ENCODE data around the gene C17orf114.

C17orf114 gene

DNA sequence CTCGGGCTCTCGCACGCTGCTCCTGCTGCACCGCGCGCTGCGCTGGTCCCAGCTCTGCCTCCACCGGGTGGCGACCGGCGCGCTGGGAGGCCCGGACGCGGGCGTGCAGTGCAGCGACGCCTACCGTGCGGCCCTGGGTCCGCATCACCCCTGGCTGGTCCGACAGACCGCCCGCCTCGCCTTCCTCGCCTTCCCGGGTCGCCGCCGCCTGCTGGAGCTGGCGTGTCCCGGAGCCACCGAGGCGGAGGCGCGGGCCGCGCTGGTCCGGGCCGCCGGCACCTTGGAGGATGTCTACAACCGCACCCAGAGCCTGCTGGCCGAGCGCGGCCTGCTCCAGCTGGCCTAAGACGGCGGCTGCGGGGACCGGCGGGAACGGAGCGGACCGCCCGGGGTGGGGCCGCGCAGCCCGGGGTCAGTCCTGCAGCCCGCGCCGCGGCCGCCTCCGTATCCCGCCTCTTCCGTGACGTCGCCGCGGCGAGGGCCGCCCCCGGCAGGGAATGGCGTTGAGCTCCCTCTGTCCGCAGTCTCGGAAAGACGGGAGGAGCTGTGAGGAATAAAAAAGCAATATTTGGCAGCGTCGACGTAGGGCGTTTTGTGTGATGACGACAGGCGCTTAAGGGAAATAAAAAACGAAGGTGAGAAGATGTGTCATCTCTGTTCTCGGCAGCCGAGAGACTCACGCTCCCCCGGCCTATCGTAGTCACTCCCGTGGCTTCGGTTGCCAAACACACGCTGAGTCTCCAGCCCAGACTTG is 12.0 kb downstream of the C17orf114 start:
- Histone ChIP-seq H3K27ac (ENCODE audit: low read length) (peak overlapping the region; percentile 23), H3K36me3 (ENCODE audit: control insufficient read depth, insufficient read depth, low read length) (no peaks in the 10 kb centered on the region; the same call in 1 of the 2 replicates), H3K27me3 (ENCODE audit: control insufficient read depth, insufficient read depth, low read length) (no peaks in the 10 kb centered on the region), H3K9me3 (ENCODE audit: control insufficient read depth, insufficient read depth, low read depth, low read length) (no peaks in the 10 kb centered on the region), H3K4me3 (ENCODE audit: low read depth in 2 of 2, low read length in 2 of 2) (peak overlapping the region; percentile 59 to 67), H3K4me1 (ENCODE audit: control insufficient read depth, insufficient read depth, low read length) (peaks cover 6% of the 10 kb centered on the region)
- ChIA-PET POLR2A (interaction anchor here (0.5 to 0.7 kb wide), 6 partner anchors 27 to 331 kb away, joined by 3 to 6 read pairs (median 4); no protein-coding TSS in a partner anchor), CTCF (interaction anchor here (0.6 to 1.5 kb wide), 3 partner anchors 9 to 80 kb away, joined by 3 to 17 read pairs (median 4); partner anchors contain the start of gene ARRB2)
- TF ChIP-seq, protein P1, sequence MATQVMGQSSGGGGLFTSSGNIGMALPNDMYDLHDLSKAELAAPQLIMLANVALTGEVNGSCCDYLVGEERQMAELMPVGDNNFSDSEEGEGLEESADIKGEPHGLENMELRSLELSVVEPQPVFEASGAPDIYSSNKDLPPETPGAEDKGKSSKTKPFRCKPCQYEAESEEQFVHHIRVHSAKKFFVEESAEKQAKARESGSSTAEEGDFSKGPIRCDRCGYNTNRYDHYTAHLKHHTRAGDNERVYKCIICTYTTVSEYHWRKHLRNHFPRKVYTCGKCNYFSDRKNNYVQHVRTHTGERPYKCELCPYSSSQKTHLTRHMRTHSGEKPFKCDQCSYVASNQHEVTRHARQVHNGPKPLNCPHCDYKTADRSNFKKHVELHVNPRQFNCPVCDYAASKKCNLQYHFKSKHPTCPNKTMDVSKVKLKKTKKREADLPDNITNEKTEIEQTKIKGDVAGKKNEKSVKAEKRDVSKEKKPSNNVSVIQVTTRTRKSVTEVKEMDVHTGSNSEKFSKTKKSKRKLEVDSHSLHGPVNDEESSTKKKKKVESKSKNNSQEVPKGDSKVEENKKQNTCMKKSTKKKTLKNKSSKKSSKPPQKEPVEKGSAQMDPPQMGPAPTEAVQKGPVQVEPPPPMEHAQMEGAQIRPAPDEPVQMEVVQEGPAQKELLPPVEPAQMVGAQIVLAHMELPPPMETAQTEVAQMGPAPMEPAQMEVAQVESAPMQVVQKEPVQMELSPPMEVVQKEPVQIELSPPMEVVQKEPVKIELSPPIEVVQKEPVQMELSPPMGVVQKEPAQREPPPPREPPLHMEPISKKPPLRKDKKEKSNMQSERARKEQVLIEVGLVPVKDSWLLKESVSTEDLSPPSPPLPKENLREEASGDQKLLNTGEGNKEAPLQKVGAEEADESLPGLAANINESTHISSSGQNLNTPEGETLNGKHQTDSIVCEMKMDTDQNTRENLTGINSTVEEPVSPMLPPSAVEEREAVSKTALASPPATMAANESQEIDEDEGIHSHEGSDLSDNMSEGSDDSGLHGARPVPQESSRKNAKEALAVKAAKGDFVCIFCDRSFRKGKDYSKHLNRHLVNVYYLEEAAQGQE (IDR thresholded peaks at IDR 0.05; ENCODE audit: insufficient read depth in 1 of 2, low read depth in 2 of 2, low read length in 1 of 2) = no peak
- TF ChIP-seq TCF7L2 (IDR thresholded peaks at IDR 0.05; ENCODE audit: low read depth, low read length) (no peak), POLR2AphosphoS5 (IDR thresholded peaks at IDR 0.05; ENCODE audit: low read depth, low read length) (peak; percentile 47), SIN3A (IDR thresholded peaks at IDR 0.05; ENCODE audit: borderline replicate concordance, insufficient read depth, low read depth, low read length) (0 out of 2 replicates have a peak, but pooled peaks have one; percentile 53)
- TF ChIP-seq, protein P2, sequence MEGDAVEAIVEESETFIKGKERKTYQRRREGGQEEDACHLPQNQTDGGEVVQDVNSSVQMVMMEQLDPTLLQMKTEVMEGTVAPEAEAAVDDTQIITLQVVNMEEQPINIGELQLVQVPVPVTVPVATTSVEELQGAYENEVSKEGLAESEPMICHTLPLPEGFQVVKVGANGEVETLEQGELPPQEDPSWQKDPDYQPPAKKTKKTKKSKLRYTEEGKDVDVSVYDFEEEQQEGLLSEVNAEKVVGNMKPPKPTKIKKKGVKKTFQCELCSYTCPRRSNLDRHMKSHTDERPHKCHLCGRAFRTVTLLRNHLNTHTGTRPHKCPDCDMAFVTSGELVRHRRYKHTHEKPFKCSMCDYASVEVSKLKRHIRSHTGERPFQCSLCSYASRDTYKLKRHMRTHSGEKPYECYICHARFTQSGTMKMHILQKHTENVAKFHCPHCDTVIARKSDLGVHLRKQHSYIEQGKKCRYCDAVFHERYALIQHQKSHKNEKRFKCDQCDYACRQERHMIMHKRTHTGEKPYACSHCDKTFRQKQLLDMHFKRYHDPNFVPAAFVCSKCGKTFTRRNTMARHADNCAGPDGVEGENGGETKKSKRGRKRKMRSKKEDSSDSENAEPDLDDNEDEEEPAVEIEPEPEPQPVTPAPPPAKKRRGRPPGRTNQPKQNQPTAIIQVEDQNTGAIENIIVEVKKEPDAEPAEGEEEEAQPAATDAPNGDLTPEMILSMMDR (IDR thresholded peaks at IDR 0.05) = peak; percentile 91
- peak; percentile 78 for DNase-seq (ENCODE audit: low read depth, low spot score)
- intact Hi-C loops (cut with micrococcal nuclease; ENCODE audit: unreplicated experiment) = loop anchor here (5.0 kb wide), 1 partner anchor 92 kb away; no protein-coding TSS in a partner anchor
- BruUV-seq (replicated peaks) = no TSS peak
- peak; percentile 95 for ATAC-seq
- in situ Hi-C loops (cut with HindIII; ENCODE audit: low pct_unique_long_range_greater_than_20kb, low sequenced_read_pairs) = no loop called here

DNA sequence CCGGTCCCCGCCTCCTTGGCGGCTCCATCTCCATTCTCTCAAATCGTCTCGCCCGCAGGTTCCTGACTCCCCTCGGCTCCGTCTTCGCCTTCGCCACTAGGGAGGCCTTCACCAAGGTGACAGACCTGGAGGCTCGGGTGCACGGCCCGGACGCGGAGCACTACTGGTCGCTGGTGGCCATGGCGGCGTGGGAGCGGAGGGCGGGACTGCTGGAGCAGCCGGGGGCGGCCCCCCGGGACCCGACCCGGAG is 12.5 kb downstream of the C17orf114 start:
- no TSS peak for BruUV-seq (replicated peaks)
- ChIA-PET CTCF (no interaction called here), POLR2A (interaction anchor here (0.6 kb wide), 1 partner anchor 331 kb away, joined by 3 read pairs; no protein-coding TSS in a partner anchor)
- H3K36me3 ChIP-seq (ENCODE audit: control insufficient read depth, insufficient read depth, low read length) = no peaks in the 10 kb centered on the region; the same call in 1 of the 2 replicates
- H3K4me3 ChIP-seq (ENCODE audit: low read depth in 2 of 2, low read length in 2 of 2) = peak overlapping the region; percentile 59 to 67
- DNase-seq (ENCODE audit: low read depth, low spot score) (no peak), ATAC-seq (no peak)
- in situ Hi-C loops (cut with HindIII; ENCODE audit: low pct_unique_long_range_greater_than_20kb, low sequenced_read_pairs) = no loop called here
- H3K9me3 ChIP-seq (ENCODE audit: control insufficient read depth, insufficient read depth, low read depth, low read length) = no peaks in the 10 kb centered on the region
- intact Hi-C loops (cut with micrococcal nuclease; ENCODE audit: unreplicated experiment) = loop anchor here (5.0 kb wide), 1 partner anchor 93 kb away; no protein-coding TSS in a partner anchor
- peak overlapping the region; percentile 61 for H3K27ac ChIP-seq (ENCODE audit: low read length)
- TF ChIP-seq, protein P2 (IDR thresholded peaks at IDR 0.05) = no peak
- TF ChIP-seq, protein P1 (IDR thresholded peaks at IDR 0.05; ENCODE audit: insufficient read depth in 1 of 2, low read depth in 2 of 2, low read length in 1 of 2) = no peak
- TF ChIP-seq SIN3A (IDR thresholded peaks at IDR 0.05; ENCODE audit: borderline replicate concordance, insufficient read depth, low read depth, low read length) (no peak), POLR2AphosphoS5 (IDR thresholded peaks at IDR 0.05; ENCODE audit: low read depth, low read length) (no peak), TCF7L2 (IDR thresholded peaks at IDR 0.05; ENCODE audit: low read depth, low read length) (no peak)
- no peaks in the 10 kb centered on the region for H3K27me3 ChIP-seq (ENCODE audit: control insufficient read depth, insufficient read depth, low read length)
- H3K4me1 ChIP-seq (ENCODE audit: control insufficient read depth, insufficient read depth, low read length) = peaks cover 6% of the 10 kb centered on the region

Measured in Panc1 (cell line).